ENCODE data around the gene ANKRD55. TPM values are rescaled to one million over a fixed set of nuclear protein-coding genes. Genes with fewer than 3 reads are reported as not detected.

ANKRD55 gene
- total RNA-seq, 1 experiment from 2014 or later = 0.27 TPM

- Mint-ChIP-seq H3K4me1 (ENCODE audit: low read depth, unreplicated experiment) (peaks cover 18% of the 10 kb centered on the region), H3K9me3 (ENCODE audit: unreplicated experiment) (no peaks in the 10 kb centered on the region), H3K27ac (ENCODE audit: unreplicated experiment) (peak overlapping the region; percentile 42), H3K27me3 (ENCODE audit: insufficient read depth, unreplicated experiment) (no peaks in the 10 kb centered on the region), H3K4me3 (ENCODE audit: unreplicated experiment) (no peak overlapping the region), H3K36me3 (ENCODE audit: insufficient read depth, unreplicated experiment) (no peaks in the 10 kb centered on the region)
- Histone ChIP-seq H3K36me3 (ENCODE audit: control insufficient read depth, insufficient read depth, low read length) (no peaks in the 10 kb centered on the region), H3K9me3 (no peaks in the 10 kb centered on the region), H3K27me3 (replicated peaks; ENCODE audit: control insufficient read depth, insufficient read depth, low read length) (no peaks in the 10 kb centered on the region), H3K4me1 (peaks cover 21% of the 10 kb centered on the region), H3K4me3 (ENCODE audit: low read depth, low read length) (no peak overlapping the region)
- intact Hi-C loops (cut with micrococcal nuclease; ENCODE audit: unreplicated experiment) = loop anchor here (1.0 to 5.0 kb wide), 10 partner anchors 56 to 509 kb away; partner anchors contain the start of gene SLC38A9
- BruUV-seq (replicated peaks) = no TSS peak
- POLR2A ChIA-PET = no interaction called here
- CTCF ChIA-PET = interaction anchor here (0.6 to 2.0 kb wide), 6 partner anchors 56 to 509 kb away, joined by 3 to 19 read pairs (median 9); no protein-coding TSS in a partner anchor
- peak; percentile 84 to 85 for DNase-seq
- TF ChIP-seq CTCF (IDR thresholded peaks at IDR 0.05; ENCODE audit: insufficient read depth in 1 of 2, low read depth in 1 of 2, low read length in 1 of 2, severe bottlenecking in 1 of 2, unreplicated experiment in 1 of 2) = peak; percentile 73 to 93
Measured at GRCh38 chr5:56200971-56201666, 32.0 kb downstream of the ANKRD55 start.

- H3K36me3 Mint-ChIP-seq (ENCODE audit: insufficient read depth, unreplicated experiment) = no peaks in the 10 kb centered on the region
- H3K27ac Mint-ChIP-seq (ENCODE audit: unreplicated experiment) = no peak overlapping the region
- no peaks in the 10 kb centered on the region for H3K36me3 ChIP-seq (ENCODE audit: control insufficient read depth, insufficient read depth, low read length)
- CTCF ChIA-PET = no interaction called here
- H3K27me3 ChIP-seq (replicated peaks; ENCODE audit: control insufficient read depth, insufficient read depth, low read length) = no peaks in the 10 kb centered on the region
- no peaks in the 10 kb centered on the region for H3K4me1 ChIP-seq
- intact Hi-C loops (cut with micrococcal nuclease; ENCODE audit: unreplicated experiment) = no loop called here
- H3K9me3 ChIP-seq = no peaks in the 10 kb centered on the region
- no TSS peak for BruUV-seq (replicated peaks)
- H3K4me1 Mint-ChIP-seq (ENCODE audit: low read depth, unreplicated experiment) = no peaks in the 10 kb centered on the region
- no peaks in the 10 kb centered on the region for H3K27me3 Mint-ChIP-seq (ENCODE audit: insufficient read depth, unreplicated experiment)
- H3K9me3 Mint-ChIP-seq (ENCODE audit: unreplicated experiment) = no peaks in the 10 kb centered on the region
- DNase-seq = no peak
- H3K4me3 ChIP-seq (ENCODE audit: low read depth, low read length) = no peak overlapping the region
- POLR2A ChIA-PET = no interaction called here
- TF ChIP-seq CTCF (IDR thresholded peaks at IDR 0.05; ENCODE audit: insufficient read depth in 1 of 2, low read depth in 1 of 2, low read length in 1 of 2, severe bottlenecking in 1 of 2, unreplicated experiment in 1 of 2) = no peak
- H3K4me3 Mint-ChIP-seq (ENCODE audit: unreplicated experiment) = no peak overlapping the region
Measured at GRCh38 chr5:56195016-56195415, 38.1 kb downstream of the ANKRD55 start.

- Histone ChIP-seq H3K36me3 (ENCODE audit: control insufficient read depth, insufficient read depth, low read length) (no peaks in the 10 kb centered on the region), H3K4me3 (ENCODE audit: low read depth, low read length) (no peak overlapping the region), H3K4me1 (no peaks in the 10 kb centered on the region), H3K27me3 (replicated peaks; ENCODE audit: control insufficient read depth, insufficient read depth, low read length) (no peaks in the 10 kb centered on the region), H3K9me3 (no peaks in the 10 kb centered on the region)
- no peaks in the 10 kb centered on the region for H3K9me3 Mint-ChIP-seq (ENCODE audit: unreplicated experiment)
- H3K27ac Mint-ChIP-seq (ENCODE audit: unreplicated experiment) = no peak overlapping the region
- POLR2A ChIA-PET = no interaction called here
- H3K36me3 Mint-ChIP-seq (ENCODE audit: insufficient read depth, unreplicated experiment) = no peaks in the 10 kb centered on the region
- no peak overlapping the region for H3K4me3 Mint-ChIP-seq (ENCODE audit: unreplicated experiment)
- no peak for DNase-seq
- H3K27me3 Mint-ChIP-seq (ENCODE audit: insufficient read depth, unreplicated experiment) = no peaks in the 10 kb centered on the region
- no peaks in the 10 kb centered on the region for H3K4me1 Mint-ChIP-seq (ENCODE audit: low read depth, unreplicated experiment)
- intact Hi-C loops (cut with micrococcal nuclease; ENCODE audit: unreplicated experiment) = no loop called here
- no TSS peak for BruUV-seq (replicated peaks)
- TF ChIP-seq CTCF (IDR thresholded peaks at IDR 0.05; ENCODE audit: insufficient read depth in 1 of 2, low read depth in 1 of 2, low read length in 1 of 2, severe bottlenecking in 1 of 2, unreplicated experiment in 1 of 2) = no peak
- CTCF ChIA-PET = interaction anchor here (0.6 kb wide), 1 partner anchor 452 kb away, joined by 3 read pairs; no protein-coding TSS in a partner anchor
Measured at GRCh38 chr5:56192246-56192645, 40.9 kb downstream of the ANKRD55 start.

Measured in Caco-2 (cell line).